OCI-LY3 (cell line): ENCODE measurements around the gene SF3B5.
"Not testable (repeated sequence)": the region's sequence is repeated elsewhere in the genome, so short reads cannot be mapped to it uniquely, and the experiment has no call there.

Source experiments
- CTCF ChIP-seq: fragments of 200-600, 300-600 bp; sonication (generic); IDR thresholded peaks from 2 replicates; pipeline ENCODE4 v1.5.1; 2014; ENCODE audit warnings: antibody characterized with exemption, low read length, low read depth
- EZH2phosphoT487 ChIP-seq: fragments of 200-600 bp; shearing (Covaris generic); IDR thresholded peaks from 2 replicates; pipeline ENCODE4 v1.6.1; 2018; ENCODE audit warnings: antibody characterized with exemption, mixed run types, low read depth

- not testable (repeated sequence) for TF ChIP-seq CTCF, EZH2phosphoT487
These were observed 48.7 kb downstream of the SF3B5 start for GRCh38 chr6:144046672-144047071.
